Measurements from ENCODE around the gene RPL21.
"Not testable (repeated sequence)": the region's sequence is repeated elsewhere in the genome, so short reads cannot be mapped to it uniquely, and the experiment has no call there.

RPL21 gene

GRCh38 chr13:27211771-27212364 is 39.5 kb upstream of the RPL21 start:
- no peak for DNase-seq (ENCODE audit: low read depth)
- H3K4me3 ChIP-seq (ENCODE audit: low read depth, low read length): no peak overlapping the region
- no peak for TF ChIP-seq CTCF (IDR thresholded peaks at IDR 0.05; ENCODE audit: low read depth, low read length)
- no peak for TF ChIP-seq MYC (IDR thresholded peaks at IDR 0.05; ENCODE audit: low read depth, low read length)
- no peak for TF ChIP-seq MAX (IDR thresholded peaks at IDR 0.05; ENCODE audit: low read depth, low read length)
- no peak for TF ChIP-seq POLR2A (IDR thresholded peaks at IDR 0.05; ENCODE audit: extremely low read depth, insufficient read length)

GRCh38 chr13:27213386-27213785 is 38.0 kb upstream of the RPL21 start:
- peak; percentile 31; the same call in 1 of the 2 replicates for TF ChIP-seq MAX (IDR thresholded peaks at IDR 0.05; ENCODE audit: low read depth, low read length)
- TF ChIP-seq MYC (IDR thresholded peaks at IDR 0.05; ENCODE audit: low read depth, low read length): peak; percentile 29; the same call in 1 of the 2 replicates
- DNase-seq (ENCODE audit: low read depth): peak; percentile 77
- peak overlapping the region; percentile 95 for H3K4me3 ChIP-seq (ENCODE audit: low read depth, low read length)

GRCh38 chr13:27217791-27218190 is 33.6 kb upstream of the RPL21 start:
- H3K4me3 ChIP-seq (ENCODE audit: low read depth, low read length): peak overlapping the region; percentile 46
- peak; percentile 69 for DNase-seq (ENCODE audit: low read depth)

GRCh38 chr13:27218861-27219260 is 32.5 kb upstream of the RPL21 start:
- DNase-seq (ENCODE audit: low read depth): peak; percentile 73
- peak overlapping the region; percentile 46 for H3K4me3 ChIP-seq (ENCODE audit: low read depth, low read length)

GRCh38 chr13:27219611-27220010 is 31.7 kb upstream of the RPL21 start:
- TF ChIP-seq MAX (IDR thresholded peaks at IDR 0.05; ENCODE audit: low read depth, low read length): no peak
- DNase-seq (ENCODE audit: low read depth): no peak

GRCh38 chr13:27222100-27222499 is 29.3 kb upstream of the RPL21 start:
- H3K4me3 ChIP-seq (ENCODE audit: low read depth, low read length); DNase-seq (ENCODE audit: low read depth): not testable (repeated sequence)

More at GRCh38 chr13:27219611-27220010, 31.7 kb upstream of the RPL21 start:
- no peak overlapping the region for H3K4me3 ChIP-seq (ENCODE audit: low read depth, low read length)

GRCh38 chr13:27226991-27227390 is 24.4 kb upstream of the RPL21 start:
- H3K4me3 ChIP-seq (ENCODE audit: low read depth, low read length): no peak overlapping the region
- DNase-seq (ENCODE audit: low read depth): no peak
- TF ChIP-seq POLR2A (IDR thresholded peaks at IDR 0.05; ENCODE audit: extremely low read depth, insufficient read length) (no peak), MAX (IDR thresholded peaks at IDR 0.05; ENCODE audit: low read depth, low read length) (no peak), CTCF (IDR thresholded peaks at IDR 0.05; ENCODE audit: low read depth, low read length) (no peak), MYC (IDR thresholded peaks at IDR 0.05; ENCODE audit: low read depth, low read length) (no peak)

- TF ChIP-seq POLR2A (IDR thresholded peaks at IDR 0.05; ENCODE audit: extremely low read depth, insufficient read length) (no peak), MAX (IDR thresholded peaks at IDR 0.05; ENCODE audit: low read depth, low read length) (no peak), CTCF (IDR thresholded peaks at IDR 0.05; ENCODE audit: low read depth, low read length) (no peak), MYC (IDR thresholded peaks at IDR 0.05; ENCODE audit: low read depth, low read length) (no peak)
- no peak for DNase-seq (ENCODE audit: low read depth)
- no peak overlapping the region for H3K4me3 ChIP-seq (ENCODE audit: low read depth, low read length)
Observed at GRCh38 chr13:27228131-27228530, 23.2 kb upstream of the RPL21 start.

All from NB4 (cell line).